ENCODE measurements around the gene RPLP2.

- no peak for TF ChIP-seq TAF1 (IDR thresholded peaks at IDR 0.05; ENCODE audit: low read depth, low read length)
- TF ChIP-seq POLR2A (IDR thresholded peaks at IDR 0.05; ENCODE audit: low read depth, low read length): no peak
- no peak for TF ChIP-seq POLR2AphosphoS5 (IDR thresholded peaks at IDR 0.05; ENCODE audit: low read depth, low read length)
- no peak for TF ChIP-seq SPI1 (IDR thresholded peaks at IDR 0.05; ENCODE audit: low read depth, low read length)
- TF ChIP-seq PAX5 (IDR thresholded peaks at IDR 0.05; ENCODE audit: insufficient read depth, low read length, severe bottlenecking): no peak
- no peak for TF ChIP-seq POU2F2 (IDR thresholded peaks at IDR 0.05; ENCODE audit: low read depth, low read length)
Observed at GRCh38 chr11:794766-795633, 14.8 kb upstream of the RPLP2 start.

Measured in GM12891 (cell line).